Neural cell (in vitro differentiated cells): ENCODE data around the gene UNCX. TPM values are rescaled to one million over a fixed set of nuclear protein-coding genes. Genes with fewer than 3 reads are reported as not detected.
"Not testable (repeated sequence)": the region's sequence is repeated elsewhere in the genome, so short reads cannot be mapped to it uniquely, and the experiment has no call there.

Experiments
- H2AFZ ChIP-seq: fragments of 200-600, 300-800 bp; sonication (generic), shearing (Covaris generic); 2 replicates; pipeline ENCODE4 v1.6.0; 2014; ENCODE audit warnings: low read depth, mild to moderate bottlenecking, antibody characterized with exemption, low read length, moderate library complexity
- H3F3A ChIP-seq: fragments of 200-600 bp; shearing (Covaris generic); 2 replicates; pipeline ENCODE4 v1.6.1; 2016; ENCODE audit warnings: mild to moderate bottlenecking, moderate library complexity, mixed read lengths, antibody characterized with exemption, low read length; ENCODE audit not compliant: insufficient read depth, poor library complexity, severe bottlenecking
- H3K27ac ChIP-seq: fragments of 200-600, 300-800 bp; sonication (generic), shearing (Covaris generic); 2 replicates; pipeline ENCODE4 v1.5.1; 2014; ENCODE audit warnings: mild to moderate bottlenecking, low read length, moderate library complexity
- H3K27me3 ChIP-seq: fragments of 300-800, 200-600 bp; sonication (generic), shearing (Covaris generic); 2 replicates; pipeline ENCODE4 v1.6.0; 2014; ENCODE audit warnings: mild to moderate bottlenecking, low read depth, low read length, moderate library complexity; ENCODE audit not compliant: insufficient read depth
- H3K36me3 ChIP-seq: fragments of 300-800, 200-600 bp; sonication (generic), shearing (Covaris generic); 2 replicates; pipeline ENCODE4 v1.5.1; 2014; ENCODE audit warnings: mild to moderate bottlenecking, antibody characterized with exemption, low read length, moderate library complexity; ENCODE audit not compliant: insufficient read depth
- H3K4me2 ChIP-seq: fragments of 300-800, 200-600 bp; sonication (generic), shearing (Covaris generic); 2 replicates; pipeline ENCODE4 v1.6.0; 2014; ENCODE audit warnings: mild to moderate bottlenecking, low read length
- H3K4me3 ChIP-seq: fragments of 300-800, 200-600 bp; sonication (generic), shearing (Covaris generic); 2 replicates; pipeline ENCODE4 v1.5.1; 2014; ENCODE audit warnings: mild to moderate bottlenecking, low read length, moderate library complexity
- H3K79me2 ChIP-seq: fragments of 200-600 bp; shearing (Covaris generic); replicated peaks from 2 replicates; pipeline ENCODE4 v1.6.0; 2014; ENCODE audit warnings: mild to moderate bottlenecking, low read length, moderate library complexity; ENCODE audit not compliant: insufficient read depth
- H3K9ac ChIP-seq: fragments of 300-800, 200-600 bp; sonication (generic), shearing (Covaris generic); 2 replicates; pipeline ENCODE4 v1.6.1; 2016; ENCODE audit warnings: mild to moderate bottlenecking, low read length, mixed read lengths
- H3K9me2 ChIP-seq: fragments of 200-600 bp; shearing (Covaris generic); 2 replicates; pipeline ENCODE4 v1.6.1; 2016; ENCODE audit warnings: mild to moderate bottlenecking, low read length, mixed read lengths; ENCODE audit not compliant: insufficient read depth
- H3K9me3 ChIP-seq: fragments of 200-600, 300-800 bp; sonication (generic), shearing (Covaris generic); 2 replicates; pipeline ENCODE4 v1.6.1; 2016; ENCODE audit warnings: mild to moderate bottlenecking, mixed run types, low read length, moderate library complexity, mixed read lengths
- H4K20me1 ChIP-seq: fragments of 200-600 bp; shearing (Covaris generic); 2 replicates; pipeline ENCODE4 v1.6.1; 2016; ENCODE audit warnings: mild to moderate bottlenecking, mixed run types; ENCODE audit not compliant: insufficient read depth
- CTCF ChIP-seq: fragments of 450-650 bp; IDR thresholded peaks from 2 replicates; pipeline ENCODE4 v1.5.1; 2014; ENCODE audit warnings: antibody characterized with exemption, mild to moderate bottlenecking, moderate library complexity; ENCODE audit not compliant: poor library complexity, severe bottlenecking
- EP300 ChIP-seq: fragments of 450-650 bp; conservative IDR thresholded peaks from 2 replicates; pipeline ENCODE4 v1.6.1; 2014; ENCODE audit warnings: antibody characterized with exemption, mild to moderate bottlenecking, moderate library complexity; ENCODE audit not compliant: poor library complexity, severe bottlenecking
- EZH2 ChIP-seq: fragments of 200-600, 300-800 bp; shearing (Covaris generic), sonication (generic); IDR thresholded peaks from 2 replicates; pipeline ENCODE4 v1.6.1; 2014; ENCODE audit warnings: antibody characterized with exemption, low read length, borderline replicate concordance, mild to moderate bottlenecking; ENCODE audit not compliant: insufficient read depth, poor library complexity, severe bottlenecking
- MXI1 ChIP-seq: fragments of 450-650 bp; conservative IDR thresholded peaks from 2 replicates; pipeline ENCODE4 v1.6.1; 2014; ENCODE audit warnings: antibody characterized with exemption, mild to moderate bottlenecking; ENCODE audit not compliant: poor library complexity, severe bottlenecking
- POLR2AphosphoS5 ChIP-seq: IDR thresholded peaks from 2 replicates; pipeline ENCODE4 v1.6.1; 2012
- RAD21 ChIP-seq: fragments of 450-650 bp; conservative IDR thresholded peaks from 2 replicates; pipeline ENCODE4 v1.6.1; 2014; ENCODE audit warnings: antibody characterized with exemption, mild to moderate bottlenecking, moderate library complexity
- SMC3 ChIP-seq: fragments of 450-650 bp; conservative IDR thresholded peaks from 2 replicates; pipeline ENCODE4 v1.6.1; 2014; ENCODE audit warnings: antibody characterized with exemption, mild to moderate bottlenecking, moderate library complexity; ENCODE audit not compliant: poor library complexity
- TAF1 ChIP-seq: IDR thresholded peaks from 2 replicates; pipeline ENCODE4 v1.6.1; 2012; ENCODE audit warnings: low read depth
- polyA plus RNA-seq: library from polyadenylated mRNA; depleted of rRNA; stranded (reverse); fragments of >200 nt; gene quantifications from 2 replicates; pipeline ENCODE4 v1.2.3, GENCODE V29; 2014
- TF ChIP-seq, protein P1 (sequence below): IDR thresholded peaks from 2 replicates; pipeline ENCODE4 v1.6.1; 2012; ENCODE audit warnings: borderline replicate concordance

The UNCX gene
- polyA plus RNA-seq, 1 donor from 2014 or later, result 1.6 TPM

GRCh38 chr7:1279041-1279440, 46.4 kb downstream of the UNCX start:
- no peak overlapping the region for H3K4me3 ChIP-seq
- no peak overlapping the region for H3K27ac ChIP-seq
- no peak overlapping the region for H2AFZ ChIP-seq
- H4K20me1 ChIP-seq, result no peaks in the 10 kb centered on the region
- TF ChIP-seq POLR2AphosphoS5, result no peak
- no peak for TF ChIP-seq RAD21
- TF ChIP-seq MXI1, result no peak
- no peak for TF ChIP-seq TAF1
- TF ChIP-seq, protein P1, sequence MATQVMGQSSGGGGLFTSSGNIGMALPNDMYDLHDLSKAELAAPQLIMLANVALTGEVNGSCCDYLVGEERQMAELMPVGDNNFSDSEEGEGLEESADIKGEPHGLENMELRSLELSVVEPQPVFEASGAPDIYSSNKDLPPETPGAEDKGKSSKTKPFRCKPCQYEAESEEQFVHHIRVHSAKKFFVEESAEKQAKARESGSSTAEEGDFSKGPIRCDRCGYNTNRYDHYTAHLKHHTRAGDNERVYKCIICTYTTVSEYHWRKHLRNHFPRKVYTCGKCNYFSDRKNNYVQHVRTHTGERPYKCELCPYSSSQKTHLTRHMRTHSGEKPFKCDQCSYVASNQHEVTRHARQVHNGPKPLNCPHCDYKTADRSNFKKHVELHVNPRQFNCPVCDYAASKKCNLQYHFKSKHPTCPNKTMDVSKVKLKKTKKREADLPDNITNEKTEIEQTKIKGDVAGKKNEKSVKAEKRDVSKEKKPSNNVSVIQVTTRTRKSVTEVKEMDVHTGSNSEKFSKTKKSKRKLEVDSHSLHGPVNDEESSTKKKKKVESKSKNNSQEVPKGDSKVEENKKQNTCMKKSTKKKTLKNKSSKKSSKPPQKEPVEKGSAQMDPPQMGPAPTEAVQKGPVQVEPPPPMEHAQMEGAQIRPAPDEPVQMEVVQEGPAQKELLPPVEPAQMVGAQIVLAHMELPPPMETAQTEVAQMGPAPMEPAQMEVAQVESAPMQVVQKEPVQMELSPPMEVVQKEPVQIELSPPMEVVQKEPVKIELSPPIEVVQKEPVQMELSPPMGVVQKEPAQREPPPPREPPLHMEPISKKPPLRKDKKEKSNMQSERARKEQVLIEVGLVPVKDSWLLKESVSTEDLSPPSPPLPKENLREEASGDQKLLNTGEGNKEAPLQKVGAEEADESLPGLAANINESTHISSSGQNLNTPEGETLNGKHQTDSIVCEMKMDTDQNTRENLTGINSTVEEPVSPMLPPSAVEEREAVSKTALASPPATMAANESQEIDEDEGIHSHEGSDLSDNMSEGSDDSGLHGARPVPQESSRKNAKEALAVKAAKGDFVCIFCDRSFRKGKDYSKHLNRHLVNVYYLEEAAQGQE, result no peak
- no peak for TF ChIP-seq EZH2
- TF ChIP-seq CTCF, result no peak
- no peak for TF ChIP-seq EP300
- TF ChIP-seq SMC3, result no peak
- no peak overlapping the region for H3K4me2 ChIP-seq
- H3K27me3 ChIP-seq, result no peaks in the 10 kb centered on the region
- peaks cover 4% of the 10 kb centered on the region for H3K9me3 ChIP-seq
- H3K79me2 ChIP-seq, result no peaks in the 10 kb centered on the region
- H3K9me2 ChIP-seq, result no peaks in the 10 kb centered on the region
- no peaks in the 10 kb centered on the region for H3F3A ChIP-seq
- no peak overlapping the region for H3K9ac ChIP-seq
- H3K36me3 ChIP-seq, result no peaks in the 10 kb centered on the region

DNA sequence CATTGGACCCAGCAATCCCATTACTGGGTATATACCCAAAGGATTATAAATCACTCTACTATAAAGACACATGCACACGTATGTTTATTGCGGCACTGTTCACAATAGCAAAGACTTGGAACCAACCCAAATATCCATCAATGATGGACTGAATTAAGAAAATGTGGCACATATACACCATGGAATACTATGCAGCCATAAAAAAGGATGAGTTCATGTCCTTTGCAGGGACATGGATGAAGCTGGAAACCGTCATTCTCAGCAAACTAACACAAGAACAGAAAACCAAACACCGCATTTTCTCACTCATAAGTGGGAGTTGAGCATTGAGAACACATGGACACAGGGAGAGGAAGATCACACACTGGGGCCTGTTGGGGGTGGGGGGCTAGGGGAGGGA, 47.2 kb downstream of the UNCX start:
- not testable (repeated sequence) for H3K9me3 ChIP-seq, H3K4me2 ChIP-seq, H3K27ac ChIP-seq, H3K27me3 ChIP-seq, H3K9ac ChIP-seq, H3K79me2 ChIP-seq, H3K4me3 ChIP-seq, H3F3A ChIP-seq, H3K9me2 ChIP-seq, H2AFZ ChIP-seq, H3K36me3 ChIP-seq, H4K20me1 ChIP-seq

GRCh38 chr7:1281068-1281467, 48.4 kb downstream of the UNCX start:
- H3F3A ChIP-seq, result no peaks in the 10 kb centered on the region
- H3K4me2 ChIP-seq, result no peak overlapping the region
- H3K4me3 ChIP-seq, result no peak overlapping the region

More at GRCh38 chr7:1281068-1281467, 48.4 kb downstream of the UNCX start:
- TF ChIP-seq, protein P1, result no peak
- TF ChIP-seq EZH2, result no peak
- no peak for TF ChIP-seq MXI1
- TF ChIP-seq CTCF, result no peak
- TF ChIP-seq TAF1, result no peak
- no peak for TF ChIP-seq EP300
- no peak for TF ChIP-seq POLR2AphosphoS5
- TF ChIP-seq SMC3, result no peak
- TF ChIP-seq RAD21, result no peak
- Histone ChIP-seq H4K20me1 (no peaks in the 10 kb centered on the region), H2AFZ (no peak overlapping the region), H3K79me2 (no peaks in the 10 kb centered on the region), H3K9me2 (no peaks in the 10 kb centered on the region), H3K36me3 (no peaks in the 10 kb centered on the region), H3K27me3 (no peaks in the 10 kb centered on the region), H3K9me3 (peaks cover 4% of the 10 kb centered on the region), H3K27ac (no peak overlapping the region), H3K9ac (no peak overlapping the region)
